ENCODE results near the gene PRKAG2.

The PRKAG2 gene

DNA sequence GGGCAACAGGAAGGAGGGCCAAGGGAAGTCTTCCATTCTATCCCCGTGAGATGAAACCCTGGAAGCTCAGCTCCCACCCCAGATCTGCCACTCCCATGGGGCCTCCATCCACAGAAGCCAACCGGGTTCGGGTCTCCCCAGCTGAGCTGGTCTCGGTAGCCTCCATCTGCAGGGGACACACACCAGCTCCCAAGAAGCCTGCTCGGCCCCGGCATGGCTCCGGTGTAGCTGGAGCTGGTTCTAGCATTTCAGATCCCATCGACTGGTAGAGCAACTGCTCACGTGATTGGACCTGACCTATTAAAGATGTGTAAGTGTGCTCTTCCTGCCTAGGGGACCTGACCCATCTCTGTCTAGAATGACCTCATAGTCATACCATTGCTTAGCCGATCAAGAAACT, 138.0 kb downstream of the PRKAG2 start:
- DNase-seq = no peak

- peak; percentile 70 to 91 for DNase-seq
These were observed 140.5 kb downstream of the PRKAG2 start for GRCh38 chr7:151736403-151736909.

- DNase-seq = peak in 1 of 2 experiments; percentile 70
These were observed 141.0 kb downstream of the PRKAG2 start for GRCh38 chr7:151735851-151736402.

DNA sequence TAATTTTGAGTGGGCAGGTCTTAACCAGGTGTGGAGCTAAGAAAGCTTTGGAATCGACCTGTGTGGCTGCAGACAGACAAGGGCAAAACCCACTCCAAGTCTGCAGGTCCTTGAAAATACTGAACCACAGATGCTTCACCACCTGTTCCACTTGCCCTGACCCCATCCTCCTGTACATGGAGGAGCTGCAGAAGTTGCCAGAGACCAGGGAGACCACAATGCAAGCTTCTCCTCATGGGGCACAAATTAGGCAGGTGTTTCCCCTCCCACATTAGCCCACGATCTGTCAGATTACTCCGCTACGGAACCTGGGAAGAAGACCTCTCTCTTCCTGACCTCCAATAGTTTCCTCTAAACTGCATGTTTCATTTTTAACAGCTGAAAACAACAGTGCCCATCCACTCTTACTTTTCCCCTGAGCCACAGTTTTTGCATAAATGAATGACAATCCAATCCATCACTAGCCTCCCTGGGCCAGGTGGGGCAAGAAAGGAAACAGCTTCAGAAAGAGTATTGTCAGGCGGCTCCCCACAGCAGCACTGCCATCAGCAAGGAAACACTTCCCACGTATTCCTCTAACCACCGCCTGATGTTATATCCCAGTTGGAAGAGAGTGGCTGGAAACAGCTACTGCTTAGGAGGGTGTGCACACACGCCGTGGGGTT, 141.6 kb downstream of the PRKAG2 start:
- peak in 1 of 2 experiments; percentile 54 for DNase-seq

GRCh38 chr7:151732834-151733592, 143.9 kb downstream of the PRKAG2 start:
- DNase-seq = no peak

- no peak for DNase-seq
These were observed 144.6 kb downstream of the PRKAG2 start for GRCh38 chr7:151732292-151732691.

DNA sequence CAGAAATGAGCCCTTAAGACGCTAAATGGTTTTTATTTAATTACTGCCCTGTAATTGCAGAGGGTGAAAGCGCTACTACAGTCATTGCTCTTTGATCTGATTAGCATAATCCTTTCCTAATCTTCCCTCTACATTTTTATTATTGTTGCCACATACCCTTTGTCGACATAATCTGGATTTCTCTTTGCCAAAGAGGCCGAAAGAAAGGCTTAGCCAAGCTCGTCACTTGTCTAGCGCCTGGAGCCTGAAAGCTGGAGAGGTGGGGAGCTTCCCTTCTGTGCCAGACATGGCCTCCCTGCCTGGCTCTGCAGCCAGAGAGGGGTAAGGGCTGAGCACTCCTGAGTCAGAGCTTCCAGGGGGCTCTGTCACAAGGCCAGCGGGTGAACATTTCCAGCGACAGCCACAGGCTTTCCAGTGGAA, 145.9 kb downstream of the PRKAG2 start:
- DNase-seq = peak in 1 of 2 experiments; percentile 19

DNA sequence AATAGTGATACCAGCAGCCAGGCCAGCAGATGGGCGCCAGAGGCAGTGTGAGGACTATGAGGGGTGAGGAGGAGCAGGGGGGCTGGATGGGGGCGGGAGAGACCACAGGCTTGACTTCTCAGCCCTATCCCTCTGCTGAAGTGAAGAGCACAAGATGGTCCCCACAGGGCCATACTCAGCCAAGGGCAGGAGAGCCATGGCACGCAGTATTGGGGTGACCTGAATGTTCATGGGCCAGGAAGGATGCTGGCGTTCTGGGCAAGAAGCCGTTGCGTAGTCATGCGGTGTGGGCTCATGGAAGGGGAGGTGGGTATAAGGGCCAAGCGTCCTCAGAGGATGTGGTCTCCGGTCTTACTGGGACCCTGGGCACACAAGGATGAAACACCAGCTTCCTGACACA, 146.3 kb downstream of the PRKAG2 start:
- DNase-seq = no peak

GRCh38 chr7:151729521-151729921, 147.4 kb downstream of the PRKAG2 start:
- DNase-seq = no peak

DNA sequence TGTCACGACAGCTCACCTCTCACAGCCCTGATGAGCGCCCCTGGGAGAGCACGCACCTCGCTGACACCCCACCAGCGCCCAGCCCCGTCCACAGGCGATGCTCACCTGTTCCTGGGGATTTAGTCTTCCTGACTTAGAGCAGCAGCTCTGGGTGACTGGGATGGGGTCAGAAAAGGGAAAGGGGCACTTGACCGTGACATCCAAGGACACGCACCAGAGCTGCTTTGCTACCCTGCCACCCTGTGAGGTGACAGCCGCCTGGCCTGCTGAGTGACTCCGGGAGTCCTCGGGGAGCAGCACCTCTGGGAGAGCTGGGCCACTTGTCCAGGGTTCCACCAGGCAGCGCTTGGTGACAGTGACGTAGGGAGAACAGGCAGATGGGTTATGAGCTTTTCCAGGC, 148.2 kb downstream of the PRKAG2 start:
- no peak for DNase-seq

GRCh38 chr7:151728286-151728660, 148.6 kb downstream of the PRKAG2 start:
- DNase-seq = no peak

- no peak for DNase-seq
These were observed 149.2 kb downstream of the PRKAG2 start for GRCh38 chr7:151727579-151728285.

GRCh38 chr7:151726652-151727578, 150.0 kb downstream of the PRKAG2 start:
- no peak for DNase-seq

DNA sequence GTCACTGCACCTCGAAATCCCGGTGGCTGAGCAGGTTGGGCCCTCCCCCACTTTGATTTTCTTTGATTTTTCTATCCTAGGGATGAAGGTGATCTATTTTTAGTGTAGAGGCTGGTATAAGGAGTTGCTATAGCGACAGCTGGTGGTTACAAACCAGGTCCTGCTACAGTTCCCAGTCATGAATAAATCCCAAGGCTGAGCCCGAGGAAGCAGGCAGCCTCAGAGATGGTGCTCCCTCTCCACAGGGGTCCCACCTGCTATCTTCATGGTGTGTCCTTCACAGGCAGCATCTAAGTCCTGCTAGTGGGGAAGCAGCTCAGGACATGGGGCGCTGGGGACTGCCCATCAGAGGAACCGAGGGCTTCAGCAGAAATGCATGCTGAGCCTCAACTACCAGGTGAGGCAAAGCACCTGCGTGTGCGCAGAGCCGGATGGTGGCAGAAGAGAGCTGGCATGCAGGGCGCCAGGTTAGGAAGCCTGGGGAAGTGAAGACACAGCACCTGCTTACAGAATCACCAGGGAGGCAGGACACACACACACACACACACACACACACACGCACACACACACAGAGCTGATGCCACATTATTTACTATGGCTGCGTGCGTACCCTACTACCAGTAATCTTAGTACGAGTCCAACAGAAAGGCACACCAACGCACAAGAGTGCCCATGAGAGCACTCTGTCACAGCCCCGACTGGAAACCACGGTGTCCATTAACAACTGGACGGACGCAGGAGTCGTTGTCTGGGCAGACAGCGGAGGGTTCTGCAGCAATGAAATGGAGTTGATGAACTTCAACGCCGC, 150.9 kb downstream of the PRKAG2 start:
- peak; percentile 71 to 88 for DNase-seq

DNA sequence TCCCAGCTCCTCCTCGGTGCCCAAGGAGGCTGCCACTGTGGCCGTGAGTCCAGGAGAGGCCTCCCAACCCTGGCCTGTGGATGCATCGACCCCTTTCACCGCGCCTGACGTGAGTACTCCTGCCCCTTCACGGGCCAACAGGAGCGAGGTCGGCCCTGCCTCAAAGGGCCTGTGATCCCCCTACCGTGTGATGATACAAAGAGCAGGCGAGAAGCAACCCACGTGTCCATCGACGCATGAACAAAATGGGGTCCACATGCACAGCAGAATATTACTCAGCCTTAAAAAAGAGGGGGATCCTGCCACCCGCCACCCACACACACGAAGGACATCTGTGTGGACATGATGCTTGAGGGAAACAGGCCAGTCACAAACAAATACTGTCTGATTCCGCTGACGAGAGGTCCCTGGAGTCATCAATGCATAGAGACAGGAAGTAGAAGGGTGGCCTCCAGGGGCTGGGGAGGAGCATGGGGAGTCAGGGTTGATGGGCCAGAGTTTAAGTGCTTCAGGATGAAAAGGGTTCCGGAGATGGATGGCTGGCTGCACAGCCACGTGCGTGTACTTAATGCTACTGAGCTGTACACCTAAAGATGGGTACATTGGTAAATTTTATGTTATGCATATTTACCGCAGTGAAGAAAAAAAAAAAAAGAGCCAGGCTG, 151.9 kb downstream of the PRKAG2 start:
- no peak for DNase-seq

DNA sequence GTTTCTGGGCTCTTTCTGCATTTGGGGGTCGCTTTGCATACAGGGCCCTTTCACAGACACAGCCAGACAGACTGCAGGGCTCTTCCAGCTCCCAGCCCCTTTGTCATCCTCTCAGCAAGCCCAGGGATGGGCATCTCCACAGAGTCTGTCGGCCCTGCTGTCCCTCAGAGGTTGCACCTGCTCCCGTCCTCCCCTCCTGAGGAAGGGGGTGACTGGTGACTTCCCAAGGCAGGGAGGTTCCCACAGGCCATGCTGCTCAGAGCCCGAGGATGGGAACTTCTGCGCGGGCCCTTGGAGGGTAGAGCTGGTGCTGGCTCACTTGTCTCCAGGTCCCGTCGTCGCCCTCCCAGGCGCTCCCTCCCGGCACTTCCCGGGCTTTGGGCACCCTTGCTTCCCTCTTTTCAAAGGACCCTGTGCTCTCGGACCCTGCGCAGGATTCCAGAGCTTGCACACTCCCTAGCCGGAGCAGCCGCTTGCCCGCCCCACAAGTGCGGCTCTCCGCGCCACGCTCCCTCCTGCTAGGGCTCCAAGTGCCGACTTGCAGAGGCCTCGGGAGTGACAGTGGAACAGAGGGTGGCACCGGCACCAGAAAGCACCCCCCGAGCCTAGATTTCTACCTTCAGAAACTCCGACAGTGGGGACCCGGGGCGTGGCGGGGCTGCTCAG, 152.5 kb downstream of the PRKAG2 start:
- no peak for DNase-seq

DNA sequence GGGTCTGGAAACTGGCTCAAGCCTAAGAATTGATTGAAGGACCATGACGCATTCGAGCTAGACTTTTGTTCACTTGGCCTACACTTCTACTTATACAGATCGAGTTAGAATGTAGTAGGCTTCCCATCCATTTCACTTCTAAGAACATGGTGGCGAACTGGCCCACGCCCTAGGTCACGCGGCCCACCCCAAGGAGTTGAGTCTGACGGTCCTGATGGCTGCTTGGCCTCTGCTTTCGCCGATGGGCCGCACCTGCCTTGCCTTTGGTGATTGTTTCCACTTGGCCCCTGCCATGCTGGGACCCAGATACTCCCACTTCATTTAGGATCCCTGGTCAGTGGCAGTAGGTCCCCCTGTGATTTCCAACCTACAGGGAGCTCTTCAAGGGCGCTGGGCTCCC, 153.6 kb downstream of the PRKAG2 start:
- DNase-seq = no peak

GRCh38 chr7:151722533-151722932, 154.4 kb downstream of the PRKAG2 start:
- no peak for DNase-seq

DNA sequence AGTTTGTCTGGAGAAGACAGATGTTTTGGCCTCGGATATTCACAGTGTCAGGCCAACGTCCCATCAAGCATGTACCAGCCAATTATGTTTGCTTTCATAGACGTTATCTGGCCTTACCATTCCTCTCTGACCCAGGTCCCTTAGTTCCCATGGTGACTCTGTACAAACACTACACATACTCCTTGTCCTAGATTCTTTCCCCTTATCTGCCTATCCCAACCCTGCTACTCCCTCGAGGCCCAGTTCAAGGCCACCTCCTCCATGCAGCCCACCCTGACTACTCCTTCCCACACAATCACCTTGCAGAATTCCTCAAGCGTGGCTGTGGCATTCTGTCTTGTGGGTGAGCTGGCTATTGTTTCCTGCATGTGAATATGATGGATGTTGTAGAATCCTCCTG, 155.2 kb downstream of the PRKAG2 start:
- no peak for DNase-seq

DNA sequence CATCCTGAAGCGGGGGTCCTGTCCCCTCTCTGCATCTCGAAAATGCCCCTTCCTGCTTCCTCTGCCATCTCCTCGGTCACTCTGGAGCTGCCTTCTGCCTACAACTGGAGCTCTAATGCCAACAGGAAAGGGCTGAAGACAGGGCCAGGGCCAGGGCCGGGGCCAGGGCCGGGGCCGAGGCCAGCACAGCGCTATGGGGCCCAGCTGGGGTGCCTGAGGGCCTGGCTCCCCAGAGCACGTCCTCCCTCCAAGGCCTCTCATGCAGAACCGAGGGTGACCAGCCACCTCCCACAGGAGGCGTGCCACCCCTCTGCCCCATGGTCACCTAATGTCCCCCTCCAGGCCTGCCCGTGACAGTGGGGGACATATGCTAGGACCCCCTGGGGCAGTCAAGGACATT, 155.7 kb downstream of the PRKAG2 start:
- no peak for DNase-seq
